IMR-90 (cell line): ENCODE measurements around the gene ITPR2. TPM values are rescaled to one million over a fixed set of nuclear protein-coding genes. Genes with fewer than 3 reads are reported as not detected.

Experiments used
- ATAC-seq: fragments of 200-7000 bp; cut with Tn5 transposase; 2 replicates; pipeline ENCODE4 v1.9.1; 2020; ENCODE audit warnings: low read depth, mild to moderate bottlenecking, moderate library complexity
- BruUV-seq: library from RNA; stranded (reverse); fragments of 400-500 nt; replicated peaks from 2 replicates; lab custom pipeline; 2021; lab: Mats Ljungman, UMichigan
- CTCF ChIA-PET: fragments of 300-600 bp; formaldehyde crosslinking; extraction: SDS; loops from one replicate; lab custom pipeline; 2021; ENCODE audit warnings: antibody characterized with exemption; lab: Yijun Ruan, JAX
- POLR2A ChIA-PET: fragments of 300-600 bp; sonication (Branson Sonifier 250); formaldehyde crosslinking; loops from one replicate; lab custom pipeline; 2022; ENCODE audit warnings: antibody characterized with exemption; ENCODE audit not compliant: unreplicated experiment; lab: Charles Lee
- DNase-seq: peaks from one replicate; pipeline ENCODE4 v3.0.0; 2013
- H2AFZ ChIP-seq: replicated peaks from 2 replicates; pipeline ENCODE3; 2013; ENCODE audit warnings: low read length, mild to moderate bottlenecking; ENCODE audit not compliant: poor library complexity
- H2AK5ac ChIP-seq: 2 replicates; pipeline ENCODE4 v1.6.1; 2013; ENCODE audit warnings: low read depth, low read length, inconsistent platforms
- H2AK9ac ChIP-seq: replicated peaks from 2 replicates; pipeline ENCODE3; 2013; ENCODE audit warnings: mild to moderate bottlenecking, low read depth, low read length, moderate library complexity; ENCODE audit not compliant: poor library complexity
- H2BK120ac ChIP-seq: 2 replicates; pipeline ENCODE4 v1.6.1; 2013; ENCODE audit warnings: low read depth, low read length, inconsistent platforms
- H2BK15ac ChIP-seq: 3 replicates; pipeline ENCODE4 v1.6.1; 2013; ENCODE audit warnings: low read depth, low read length, inconsistent platforms
- H2BK20ac ChIP-seq: 2 replicates; pipeline ENCODE4 v1.6.1; 2013; ENCODE audit warnings: low read depth, mild to moderate bottlenecking, inconsistent platforms, low read length, moderate library complexity
- H2BK5ac ChIP-seq: 2 replicates; pipeline ENCODE4 v1.6.1; 2013; ENCODE audit warnings: mild to moderate bottlenecking, low read depth, low read length, inconsistent platforms; ENCODE audit not compliant: poor library complexity, severe bottlenecking
- H3K14ac ChIP-seq: replicated peaks from 2 replicates; pipeline ENCODE4 v1.6.1; 2013; ENCODE audit warnings: low read depth, low read length, inconsistent platforms
- H3K18ac ChIP-seq: 2 replicates; pipeline ENCODE4 v1.6.1; 2013; ENCODE audit warnings: low read depth, low read length, control low read depth
- H3K23ac ChIP-seq: 2 replicates; pipeline ENCODE4 v1.6.1; 2013; ENCODE audit warnings: low read depth, low read length, inconsistent platforms
- H3K27ac ChIP-seq: 2 replicates; pipeline ENCODE4 v1.5.1; 2013; ENCODE audit warnings: mild to moderate bottlenecking, control low read depth, low read length; ENCODE audit not compliant: insufficient read depth
- H3K27me3 ChIP-seq: 2 replicates; pipeline ENCODE4 v1.6.1; 2013; ENCODE audit warnings: low read length; ENCODE audit not compliant: control insufficient read depth, insufficient read depth
- H3K36me3 ChIP-seq: 2 replicates; pipeline ENCODE4 v1.6.1; 2013; ENCODE audit warnings: low read length, mixed read lengths; ENCODE audit not compliant: control insufficient read depth, insufficient read depth
- H3K4ac ChIP-seq: 2 replicates; pipeline ENCODE4 v1.6.1; 2013; ENCODE audit warnings: low read depth, low read length, inconsistent platforms
- H3K4me1 ChIP-seq: 2 replicates; pipeline ENCODE4 v1.6.1; 2013; ENCODE audit warnings: low read length, mixed read lengths; ENCODE audit not compliant: control insufficient read depth, insufficient read depth
- H3K4me2 ChIP-seq: 2 replicates; pipeline ENCODE4 v1.6.1; 2013; ENCODE audit warnings: low read depth, mild to moderate bottlenecking, control low read depth, low read length, moderate library complexity
- H3K4me3 ChIP-seq: 2 replicates; pipeline ENCODE4 v1.5.1; 2013; ENCODE audit warnings: low read depth, mild to moderate bottlenecking, control low read depth, low read length, moderate library complexity; ENCODE audit not compliant: insufficient read depth
- H3K56ac ChIP-seq: 2 replicates; pipeline ENCODE4 v1.6.1; 2013; ENCODE audit warnings: low read length, inconsistent platforms; ENCODE audit not compliant: insufficient read depth; ENCODE audit errors: extremely low read depth
- H3K79me1 ChIP-seq, 2 experiments: 2 replicates each; pipeline ENCODE4 v1.6.1; 2013; ENCODE audit warnings: low read length in 2 of 2, inconsistent platforms in 1 of 2, low read depth in 1 of 2
- H3K9ac ChIP-seq: 2 replicates; pipeline ENCODE4 v1.6.1; 2013; ENCODE audit warnings: low read depth, low read length, control low read depth
- H3K9me1 ChIP-seq: 2 replicates; pipeline ENCODE4 v1.6.1; 2013; ENCODE audit warnings: low read length, inconsistent platforms; ENCODE audit not compliant: insufficient read depth
- H3K9me3 ChIP-seq: 2 replicates; pipeline ENCODE4 v1.6.1; 2013; ENCODE audit warnings: low read length; ENCODE audit not compliant: control insufficient read depth, insufficient read depth
- H4K20me1 ChIP-seq: 2 replicates; pipeline ENCODE4 v1.6.1; 2013; ENCODE audit warnings: low read length, inconsistent platforms; ENCODE audit not compliant: insufficient read depth
- H4K5ac ChIP-seq: 2 replicates; pipeline ENCODE4 v1.6.1; 2013; ENCODE audit warnings: mild to moderate bottlenecking, low read depth, low read length, control low read depth
- H4K8ac ChIP-seq, 2 experiments: 2 replicates each; pipeline ENCODE4 v1.6.1; 2013; ENCODE audit warnings: low read depth in 2 of 2, low read length in 2 of 2, control low read depth in 1 of 2, inconsistent platforms in 1 of 2
- H4K91ac ChIP-seq: 2 replicates; pipeline ENCODE4 v1.6.1; 2013; ENCODE audit warnings: low read depth, low read length, inconsistent platforms; ENCODE audit not compliant: insufficient read depth
- CEBPB ChIP-seq: IDR thresholded peaks from 2 replicates; pipeline ENCODE4 v1.6.1; 2012; ENCODE audit warnings: low read depth, low read length, improper control_type of control experiment
- FOS ChIP-seq: fragments of 150-350 bp; IDR thresholded peaks from 2 replicates; pipeline ENCODE4 v1.6.1; 2016; ENCODE audit warnings: low read depth, low read length
- MAFK ChIP-seq: IDR thresholded peaks from 2 replicates; pipeline ENCODE4 v1.6.1; 2012; ENCODE audit warnings: low read depth, low read length, improper control_type of control experiment
- MAZ ChIP-seq: IDR thresholded peaks from 2 replicates; pipeline ENCODE4 v1.6.1; 2012; ENCODE audit warnings: low read depth, mild to moderate bottlenecking, low read length, improper control_type of control experiment, moderate library complexity, borderline replicate concordance
- NFE2L2 ChIP-seq: fragments of 150-350 bp; IDR thresholded peaks from 2 replicates; pipeline ENCODE4 v1.6.1; 2016; ENCODE audit warnings: low read depth, mild to moderate bottlenecking, low read length
- dilution Hi-C: fragments of 300-500 bp; cut with HindIII; formaldehyde crosslinking; loops from one replicate; pipeline ENCODE4 v1.14.3; 2018; ENCODE audit warnings: low sequenced_read_pairs; ENCODE audit not compliant: unreplicated experiment
- in situ Hi-C: fragments of 300-500 bp; cut with MboI; formaldehyde crosslinking; loops from 3 replicates; pipeline ENCODE4 v1.14.3; 2019; ENCODE audit warnings: low sequenced_read_pairs, inconsistent platforms, mixed read lengths
- intact Hi-C: fragments of 100-400 bp; cut with micrococcal nuclease; formaldehyde crosslinking; loops from 2 replicates; pipeline ENCODE4 v1.10.0; 2022
- polyA plus RNA-seq, 3 experiments: library from polyadenylated mRNA; depleted of rRNA; stranded (reverse); fragments of >200 nt; gene quantifications; 2 replicates each; pipeline ENCODE4 v1.2.3, GENCODE V29; 2012; ENCODE audit warnings: low replicate concordance in 1 of 3
- total RNA-seq: library from RNA; depleted of rRNA; stranded (reverse); fragments of >200 nt; gene quantifications from 2 replicates; pipeline ENCODE4 v1.2.3, GENCODE V29; 2012
- TF ChIP-seq, protein P1 (sequence below): fragments of 150-350 bp; IDR thresholded peaks from 2 replicates; pipeline ENCODE4 v1.6.1; 2016; ENCODE audit warnings: low read depth, mild to moderate bottlenecking, low read length, moderate library complexity, borderline replicate concordance

ITPR2 gene
- total and polyA plus RNA-seq, 2 of the 4 experiments (the other 2 are of a cell fraction), result 1.2 to 9.0 TPM

DNA sequence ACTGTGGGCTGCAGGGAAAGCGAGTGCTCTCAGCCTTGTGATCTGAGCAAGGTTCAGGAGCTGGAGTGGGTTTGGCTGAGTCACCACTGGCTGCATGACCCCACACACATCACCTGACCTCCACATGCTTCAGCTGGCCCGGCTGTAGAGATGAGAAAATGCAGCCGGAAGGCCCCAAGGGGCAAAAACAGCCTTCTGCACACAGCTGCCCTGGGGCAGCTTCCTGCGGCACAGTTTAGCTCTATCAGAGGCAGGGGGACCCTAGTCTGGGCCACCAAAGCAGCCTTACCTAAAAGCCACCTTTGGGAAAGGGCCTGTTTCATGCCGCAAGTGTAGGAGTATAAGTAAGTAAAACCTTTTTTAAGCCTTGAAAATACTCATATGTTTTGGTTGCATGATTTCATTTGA is 514.3 kb downstream of the ITPR2 start (continued):
- TF ChIP-seq FOS, result peak; percentile 73

DNA sequence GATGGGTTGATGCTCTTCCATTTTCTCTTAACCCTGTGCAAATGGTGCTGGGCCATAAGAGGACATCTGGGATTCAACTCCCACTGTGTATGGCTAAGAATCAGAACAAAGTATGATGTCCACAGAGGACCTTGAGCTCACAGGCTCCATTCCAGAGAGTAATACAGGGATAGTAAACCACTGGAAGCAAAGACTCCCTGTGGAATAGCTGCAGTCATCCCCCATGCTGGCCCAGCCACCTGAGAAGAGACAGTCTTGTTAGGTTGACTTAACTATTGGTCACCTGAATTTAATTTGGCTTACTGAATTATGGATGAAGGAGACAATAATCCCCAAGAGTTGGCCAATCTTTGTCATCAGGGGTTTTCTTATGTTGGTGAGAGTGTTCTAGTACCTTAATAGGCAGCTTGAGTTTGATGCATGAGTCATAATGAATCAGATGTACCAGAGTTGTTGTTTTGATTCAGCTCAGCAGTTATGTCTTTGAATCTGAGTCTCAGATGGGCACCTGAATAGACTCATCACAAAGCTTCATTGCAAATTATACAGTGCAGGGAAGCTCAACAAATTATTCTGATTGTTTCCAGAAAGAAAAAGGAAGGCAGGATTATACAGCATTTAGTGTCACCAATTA is 514.9 kb downstream of the ITPR2 start:
- peak overlapping the region; percentile 65 for H2BK5ac ChIP-seq
- no peak overlapping the region for H2BK15ac ChIP-seq
- H3K27me3 ChIP-seq, result no peaks in the 10 kb centered on the region
- no peak overlapping the region for H3K56ac ChIP-seq
- no peak overlapping the region for H4K5ac ChIP-seq
- ChIA-PET CTCF (interaction anchor here (0.7 to 1.4 kb wide), 2 partner anchors 13 to 19 kb away, joined by 3 read pairs; no protein-coding TSS in a partner anchor), POLR2A (no interaction called here)
- H2AK5ac ChIP-seq, result 0 out of 2 replicates have a peak overlapping the region, but pooled peaks have one; percentile 13
- no peak overlapping the region for H3K18ac ChIP-seq
- H3K9me1 ChIP-seq, result peaks cover 3% of the 10 kb centered on the region; the same call in 1 of the 2 replicates
- H3K23ac ChIP-seq, result no peak overlapping the region
- intact Hi-C loops (no loop called here), in situ Hi-C loops (no loop called here), dilution Hi-C loops (no loop called here)
- H3K27ac ChIP-seq, result no peak overlapping the region
- no TSS peak for BruUV-seq
- peaks cover 5% of the 10 kb centered on the region; the same call in 1 of the 2 replicates for H3K4me1 ChIP-seq
- H4K20me1 ChIP-seq, result no peaks in the 10 kb centered on the region
- no peak overlapping the region for H2AK9ac ChIP-seq
- H3K4me3 ChIP-seq, result no peak overlapping the region
- peak overlapping the region; percentile 37; the same call in 1 of the 2 replicates for H3K4ac ChIP-seq
- peak overlapping the region; percentile 38; the same call in 1 of the 2 replicates for H2BK20ac ChIP-seq
- peak overlapping the region; percentile 27; the same call in 1 of the 2 replicates for H3K14ac ChIP-seq
- H4K91ac ChIP-seq, result peak overlapping the region; percentile 18; the same call in 1 of the 2 replicates
- peak overlapping the region; percentile 6; the same call in 1 of the 2 replicates for H3K4me2 ChIP-seq
- H3K79me1 ChIP-seq, result no peaks in the 10 kb centered on the region
- H4K8ac ChIP-seq, result 0 out of 4 replicates have a peak overlapping the region, but pooled peaks of 1 of the 2 experiments have one; percentile 2
- H2AFZ ChIP-seq, result no peak overlapping the region
- no peaks in the 10 kb centered on the region for H3K9me3 ChIP-seq
- peak; percentile 48 for ATAC-seq
- 0 out of 2 replicates have a peak, but pooled peaks have one; percentile 29 for TF ChIP-seq CEBPB
- peak; percentile 23; the same call in 1 of the 2 replicates for TF ChIP-seq MAFK
- TF ChIP-seq NFE2L2, result no peak
- TF ChIP-seq, protein P1, sequence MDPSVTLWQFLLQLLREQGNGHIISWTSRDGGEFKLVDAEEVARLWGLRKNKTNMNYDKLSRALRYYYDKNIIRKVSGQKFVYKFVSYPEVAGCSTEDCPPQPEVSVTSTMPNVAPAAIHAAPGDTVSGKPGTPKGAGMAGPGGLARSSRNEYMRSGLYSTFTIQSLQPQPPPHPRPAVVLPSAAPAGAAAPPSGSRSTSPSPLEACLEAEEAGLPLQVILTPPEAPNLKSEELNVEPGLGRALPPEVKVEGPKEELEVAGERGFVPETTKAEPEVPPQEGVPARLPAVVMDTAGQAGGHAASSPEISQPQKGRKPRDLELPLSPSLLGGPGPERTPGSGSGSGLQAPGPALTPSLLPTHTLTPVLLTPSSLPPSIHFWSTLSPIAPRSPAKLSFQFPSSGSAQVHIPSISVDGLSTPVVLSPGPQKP, result no peak
- TF ChIP-seq MAZ, result no peak
- peak; percentile 81; the same call in 1 of the 2 replicates for TF ChIP-seq FOS
- peak overlapping the region; percentile 27; the same call in 1 of the 2 replicates for H2BK120ac ChIP-seq
- H3K9ac ChIP-seq, result no peak overlapping the region
- peak; percentile 84 for DNase-seq
- H3K36me3 ChIP-seq, result no peaks in the 10 kb centered on the region
